Stomach (tissue), 9 donors: Measurements from ENCODE around the gene WIPF2. TPM values are rescaled to one million over a fixed set of nuclear protein-coding genes. Genes with fewer than 3 reads are reported as not detected.
A peak's percentile ranks its signal among the peaks of the same experiment; 100 is the strongest.

Experiments used
- DNase-seq, 2 donors: peaks; one replicate each; pipeline versions ENCODE4 v3.0.0 to v3.0.0-alpha.2; 2013 to 2019
- H3K27ac ChIP-seq, 5 donors: fragments of 200-600 bp in 4 of 5; sonication (generic) in 4 of 5; one replicate each; pipeline ENCODE4 v1.5.1; 2013 to 2019; ENCODE audit warnings: mild to moderate bottlenecking in 1 of 5, moderate library complexity in 1 of 5
- H3K27me3 ChIP-seq, 3 donors: fragments of 200-600 bp; sonication (generic); one replicate each; pipeline ENCODE4 v1.5.1; 2017 to 2019; ENCODE audit warnings: mixed run types in 1 of 3
- H3K36me3 ChIP-seq, 4 donors: fragments of 200-600 bp; sonication (generic); 1 replicate in 3 of 4; 2 replicates in 1 of 4; pipeline ENCODE4 v1.5.1; 2016 to 2019
- H3K4me1 ChIP-seq, 4 donors: fragments of 200-600 bp; sonication (generic); one replicate each; pipeline ENCODE4 v1.5.1; 2016 to 2019
- H3K4me3 ChIP-seq, 4 donors: fragments of 200-600 bp; sonication (generic) in 3 of 4; one replicate each; pipeline ENCODE4 v1.5.1; 2016 to 2019; ENCODE audit warnings: mild to moderate bottlenecking in 1 of 4
- H3K9me3 ChIP-seq, 4 donors: fragments of 200-600 bp; sonication (generic); one replicate each; pipeline ENCODE4 v1.5.1; 2016 to 2019
- CTCF ChIP-seq, 7 experiments: fragments of 450-650 bp in 4 of 7; fragments of 200-600 bp in 3 of 7; sonication (generic) in 3 of 7; IDR thresholded peaks; one replicate each; pipeline ENCODE4 v1.5.1; 2016 to 2019; ENCODE audit warnings: antibody characterized with exemption in 7 of 7, control low read depth in 2 of 7, mild to moderate bottlenecking in 1 of 7
- EP300 ChIP-seq: sonication (generic); formaldehyde crosslinking; IDR thresholded peaks from one replicate; pipeline ENCODE4 v1.6.1; 2017; ENCODE audit warnings: antibody characterized with exemption
- POLR2A ChIP-seq, 4 donors: fragments of 450-650 bp; IDR thresholded peaks; one replicate each; pipeline ENCODE4 v1.6.1; 2016; ENCODE audit warnings: antibody characterized with exemption in 4 of 4, control low read depth in 2 of 4, mild to moderate bottlenecking in 1 of 4, moderate library complexity in 1 of 4
- POLR2AphosphoS5 ChIP-seq, 3 donors: sonication (generic); formaldehyde crosslinking; IDR thresholded peaks; one replicate each; pipeline ENCODE4 v1.6.1; 2016; ENCODE audit warnings: antibody characterized with exemption in 3 of 3
- WGBS, 5 donors: extraction: QIAGEN DNeasy Blood & Tissue Kit in 3 of 5; methylation state at CpG; one replicate each; pipeline versions ENCODE4 v1.1.5 to v1.1.7; 2013 to 2018; 5-methylcytosine and 5-hydroxymethylcytosine counted together
- intact Hi-C: fragments of 100-400 bp; cut with DNase I; formaldehyde crosslinking; loops from one replicate; pipeline ENCODE4 v1.15.1; 2023; ENCODE audit warnings: low total_unique reads
- polyA plus RNA-seq, 3 donors: library from polyadenylated mRNA; stranded (reverse); fragments of 200-250 nt; gene quantifications; one replicate each; pipeline ENCODE4 v1.2.3, GENCODE V29; 2013
- total RNA-seq, 5 donors: library from RNA; depleted of rRNA; stranded (reverse); fragments of >200 nt; gene quantifications; one replicate each; pipeline versions ENCODE4 v1.1.0 to v1.2.3, GENCODE V29; 2014 to 2016
- donor health status: healthy with polysubstance abuse.
- donor health status: Bipolar disorder and iron deficiency.
- donor health status: healthy.

Gene WIPF2
- total and polyA plus RNA-seq, 8 donors: 1.4 to 40.6 (median 13.5) TPM

GRCh38 chr17:40179923-40180659 is 39.0 kb upstream of the WIPF2 start:
- Histone ChIP-seq H3K4me3 (no peak overlapping the region), H3K27ac (peak overlapping the region; percentile 44 to 79 (median 77)), H3K36me3 (peaks cover 0 to 13% (median 6%) of the 10 kb centered on the region in 4 donors), H3K4me1 (peaks cover 37 to 57% (median 46%) of the 10 kb centered on the region in 4 donors), H3K9me3 (no peaks in the 10 kb centered on the region), H3K27me3 (peaks cover 0 to 8% (median 0%) of the 10 kb centered on the region in 3 donors)
- WGBS, 5 donors: 58 to 72% (median 68%) methylated on average over 6 of the region's 6 CpGs
- DNase-seq: peak in 1 of 2 donors; percentile 23
- no peak for TF ChIP-seq POLR2AphosphoS5 (IDR thresholded peaks at IDR 0.05)
- intact Hi-C loops: no loop called here

GRCh38 chr17:40180694-40181093 is 38.4 kb upstream of the WIPF2 start:
- H3K4me3 ChIP-seq: no peak overlapping the region
- peaks cover 37 to 57% (median 46%) of the 10 kb centered on the region in 4 donors for H3K4me1 ChIP-seq
- peaks cover 0 to 11% (median 4%) of the 10 kb centered on the region in 4 donors for H3K36me3 ChIP-seq
- H3K9me3 ChIP-seq: no peaks in the 10 kb centered on the region
- H3K27me3 ChIP-seq: peaks cover 0 to 8% (median 0%) of the 10 kb centered on the region in 3 donors
- no peak for TF ChIP-seq CTCF (IDR thresholded peaks at IDR 0.05)
- peak in 2 of 3 donors; percentile 28 to 46 for TF ChIP-seq POLR2AphosphoS5 (IDR thresholded peaks at IDR 0.05)
- no peak for TF ChIP-seq POLR2A (IDR thresholded peaks at IDR 0.05)
- no peak for TF ChIP-seq EP300
- H3K27ac ChIP-seq: peak overlapping the region; percentile 44 to 79 (median 77)
- 18 to 53% (median 26%) methylated on average over 3 to 5 of the region's 5 CpGs for WGBS, 5 donors
- peak; percentile 81 to 83 for DNase-seq
- intact Hi-C loops: no loop called here

- Histone ChIP-seq H3K36me3 (peaks cover 0 to 6% (median 2%) of the 10 kb centered on the region in 4 donors), H3K27me3 (peaks cover 0 to 8% (median 0%) of the 10 kb centered on the region in 3 donors), H3K4me1 (peaks cover 34 to 53% (median 42%) of the 10 kb centered on the region in 4 donors), H3K4me3 (no peak overlapping the region), H3K9me3 (no peaks in the 10 kb centered on the region), H3K27ac (peak overlapping the region; percentile 32 to 79 (median 46))
- no peak for TF ChIP-seq POLR2A (IDR thresholded peaks at IDR 0.05)
- TF ChIP-seq POLR2AphosphoS5 (IDR thresholded peaks at IDR 0.05): no peak
- TF ChIP-seq CTCF (IDR thresholded peaks at IDR 0.05): no peak
- TF ChIP-seq EP300: no peak
- intact Hi-C loops: no loop called here
- 39 to 58% (median 46%) methylated on average over 8 of the region's 8 CpGs for WGBS, 5 donors
- DNase-seq: peak in 1 of 2 donors; percentile 37
Observed at GRCh38 chr17:40181205-40181604, 37.9 kb upstream of the WIPF2 start.

- H3K27ac ChIP-seq: no peak overlapping the region
- H3K4me3 ChIP-seq: no peak overlapping the region
- peaks cover 0 to 8% (median 0%) of the 10 kb centered on the region in 3 donors for H3K27me3 ChIP-seq
- no peak for TF ChIP-seq POLR2AphosphoS5 (IDR thresholded peaks at IDR 0.05)
- no peak for TF ChIP-seq CTCF (IDR thresholded peaks at IDR 0.05)
- TF ChIP-seq POLR2A (IDR thresholded peaks at IDR 0.05): no peak
- TF ChIP-seq EP300: no peak
- no peak for DNase-seq
- no peaks in the 10 kb centered on the region for H3K9me3 ChIP-seq
- intact Hi-C loops: no loop called here
- WGBS, 5 donors: 80 to 94% (median 91%) methylated on average over 6 of the region's 6 CpGs
- H3K36me3 ChIP-seq: no peaks in the 10 kb centered on the region
- peaks cover 20 to 39% (median 29%) of the 10 kb centered on the region in 4 donors for H3K4me1 ChIP-seq
Observed at GRCh38 chr17:40182606-40183005, 36.5 kb upstream of the WIPF2 start.

GRCh38 chr17:40187238-40187637 is 31.9 kb upstream of the WIPF2 start:
- intact Hi-C loops: no loop called here
- Histone ChIP-seq H3K4me1 (peaks cover 13 to 21% (median 17%) of the 10 kb centered on the region in 4 donors), H3K36me3 (peaks cover 0 to 17% (median 13%) of the 10 kb centered on the region in 4 donors), H3K9me3 (no peaks in the 10 kb centered on the region), H3K27me3 (no peaks in the 10 kb centered on the region), H3K27ac (no peak overlapping the region), H3K4me3 (no peak overlapping the region)
- DNase-seq: no peak
- 90 to 96% (median 92%) methylated on average over 3 of the region's 3 CpGs for WGBS, 5 donors
- TF ChIP-seq CTCF (IDR thresholded peaks at IDR 0.05): no peak
- TF ChIP-seq POLR2AphosphoS5 (IDR thresholded peaks at IDR 0.05): no peak
- no peak for TF ChIP-seq POLR2A (IDR thresholded peaks at IDR 0.05)
- no peak for TF ChIP-seq EP300
